HG03469 (cell line): ENCODE data around the gene PSKH1.
"Not testable (repeated sequence)": the region's sequence is repeated elsewhere in the genome, so short reads cannot be mapped to it uniquely, and the experiment has no call there.

Source experiments
- ATAC-seq: cut with Tn5 transposase; IDR thresholded peaks from one replicate; pipeline ENCODE4 v1.9.1; 2021; ENCODE audit warnings: mild to moderate bottlenecking, moderate library complexity, moderate number of reproducible peaks; ENCODE audit not compliant: unreplicated experiment

The PSKH1 gene

DNA sequence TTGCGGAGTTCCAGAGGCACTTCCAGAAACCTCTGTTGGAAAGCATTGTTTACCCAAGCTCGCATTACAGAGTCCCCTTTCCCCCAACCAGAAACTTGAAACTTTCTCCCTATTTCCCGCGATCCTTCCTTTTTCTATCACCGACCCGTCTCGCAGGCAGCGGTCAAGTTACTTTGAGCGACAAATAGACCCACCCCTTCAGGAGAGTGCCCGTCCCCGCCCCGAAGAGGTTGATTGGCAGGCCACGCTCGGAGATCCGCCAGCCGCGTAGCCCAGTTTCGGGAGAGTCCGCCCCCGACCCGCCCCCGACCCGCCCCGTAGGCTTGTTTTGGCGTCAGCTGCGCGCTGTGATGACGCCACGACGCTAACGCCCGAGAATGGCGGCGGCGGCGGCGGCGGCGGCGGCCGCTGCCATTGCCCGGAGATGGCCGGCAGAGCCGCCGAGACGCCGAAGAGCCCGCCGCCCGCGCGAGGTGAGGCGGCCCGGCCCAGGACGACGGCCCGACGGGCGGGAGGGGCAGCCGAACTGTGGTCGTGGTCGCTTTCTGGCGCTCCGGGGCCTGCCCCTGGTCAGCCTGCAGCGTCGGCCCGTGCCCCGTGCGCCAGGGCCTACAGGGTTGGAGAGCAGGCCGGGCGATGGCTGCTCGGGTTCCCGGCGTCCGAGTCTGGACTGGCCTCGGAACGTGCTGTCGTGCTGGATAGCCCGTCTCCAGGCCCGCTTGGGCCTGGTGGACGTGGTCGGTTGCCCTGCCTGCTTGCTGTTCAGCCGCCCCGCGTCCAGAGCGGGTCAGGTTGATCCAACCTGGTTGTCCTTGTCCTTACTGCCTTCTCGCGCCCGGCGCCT lies at the start of gene PSKH1:
Gene PSKH1 (plus strand): TSS at position 356 of the 844 bp plus-strand sequence. CDS start 15,496 bp downstream, outside the sequence.
- ATAC-seq = peak; percentile 46

DNA sequence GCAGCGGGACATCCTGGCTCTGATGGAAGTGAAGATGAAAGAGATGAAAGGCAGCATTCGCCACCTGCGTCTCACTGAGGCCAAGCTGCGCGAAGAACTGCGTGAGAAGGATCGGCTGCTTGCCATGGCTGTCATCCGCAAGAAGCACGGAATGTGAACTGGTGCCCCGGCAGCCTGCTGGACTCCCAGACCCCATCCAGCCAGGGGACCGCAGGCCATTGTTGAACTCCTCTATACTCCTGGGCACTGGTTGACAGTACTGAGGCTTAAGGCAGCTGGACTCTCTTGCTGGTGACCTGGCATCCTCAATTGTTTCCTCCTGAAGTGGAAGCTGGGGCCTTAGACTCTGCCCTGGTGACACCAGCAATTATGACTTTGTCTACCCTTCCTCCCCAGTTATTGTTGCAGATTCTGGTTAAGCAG lies 49.7 kb upstream of the PSKH1 start:
- ATAC-seq = no peak

DNA sequence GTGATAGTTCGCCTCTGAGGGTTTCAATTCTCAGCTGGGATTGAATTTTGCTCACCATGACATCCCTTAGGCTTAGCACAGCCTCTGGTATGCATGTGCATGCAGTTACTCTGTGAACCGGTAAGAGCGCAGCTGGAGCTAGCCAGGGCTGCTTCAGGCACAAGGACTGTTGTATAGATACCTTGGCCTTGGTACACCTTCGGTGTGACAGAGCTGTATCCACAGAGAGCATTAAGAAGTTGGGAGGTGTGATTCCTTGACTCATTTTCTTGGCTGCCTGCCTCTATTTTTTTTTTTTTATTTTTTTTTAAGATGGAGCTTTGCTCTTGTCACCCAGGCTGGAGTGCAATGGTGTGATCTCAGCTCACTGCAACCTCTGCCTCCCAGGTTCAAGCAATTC lies 48.6 kb upstream of the PSKH1 start:
- no peak for ATAC-seq

DNA sequence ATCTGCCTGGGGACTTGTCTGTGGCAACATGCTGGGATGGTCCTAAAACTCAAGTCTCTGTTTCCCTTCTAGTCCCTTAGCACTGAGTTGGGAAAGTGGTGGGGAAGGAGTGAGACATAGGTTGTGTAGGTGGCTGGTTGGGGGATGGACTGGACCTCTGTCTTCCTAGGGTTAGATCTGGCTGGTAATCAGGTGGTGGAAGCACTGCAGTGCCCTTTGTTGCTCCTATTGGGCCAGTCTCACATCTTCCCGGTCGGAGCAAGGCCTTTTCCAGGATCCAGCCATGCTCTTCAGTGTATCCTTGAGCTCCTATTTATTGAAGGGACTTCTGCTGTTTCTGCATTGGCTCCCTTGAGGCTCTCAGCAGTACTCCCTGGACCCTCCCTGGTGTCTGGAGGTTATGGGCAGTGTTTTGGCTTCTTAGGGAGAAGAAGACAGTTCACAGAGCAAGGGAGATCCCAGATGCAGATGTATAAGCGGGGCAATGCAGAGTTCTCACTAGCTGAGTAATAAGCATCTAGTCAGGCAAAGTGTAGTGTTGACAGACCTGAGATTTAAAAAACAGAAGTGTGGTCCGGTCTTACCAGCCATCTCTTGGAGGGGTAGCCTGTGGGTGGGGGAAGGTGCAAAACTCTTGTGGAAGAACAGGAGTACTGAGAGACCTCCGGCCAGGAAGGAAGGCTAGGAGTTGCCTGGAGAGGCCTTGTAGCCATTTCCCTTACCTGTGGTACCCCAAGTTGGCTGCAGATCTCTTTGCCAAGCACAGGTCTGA lies 47.6 kb upstream of the PSKH1 start:
- ATAC-seq = no peak

DNA sequence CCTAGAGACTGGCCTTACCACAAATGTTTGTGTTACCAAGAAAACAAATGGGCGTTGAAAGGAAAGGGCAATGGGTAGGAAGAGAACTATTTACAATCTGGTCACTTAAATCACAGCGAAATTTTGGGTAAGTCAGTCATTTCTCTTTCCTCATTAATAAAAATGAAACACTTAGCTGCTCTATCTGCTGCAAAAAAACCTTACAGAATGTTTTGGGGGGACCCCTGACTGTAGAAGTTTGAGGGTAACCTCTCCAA lies 47.1 kb upstream of the PSKH1 start:
- ATAC-seq = no peak

DNA sequence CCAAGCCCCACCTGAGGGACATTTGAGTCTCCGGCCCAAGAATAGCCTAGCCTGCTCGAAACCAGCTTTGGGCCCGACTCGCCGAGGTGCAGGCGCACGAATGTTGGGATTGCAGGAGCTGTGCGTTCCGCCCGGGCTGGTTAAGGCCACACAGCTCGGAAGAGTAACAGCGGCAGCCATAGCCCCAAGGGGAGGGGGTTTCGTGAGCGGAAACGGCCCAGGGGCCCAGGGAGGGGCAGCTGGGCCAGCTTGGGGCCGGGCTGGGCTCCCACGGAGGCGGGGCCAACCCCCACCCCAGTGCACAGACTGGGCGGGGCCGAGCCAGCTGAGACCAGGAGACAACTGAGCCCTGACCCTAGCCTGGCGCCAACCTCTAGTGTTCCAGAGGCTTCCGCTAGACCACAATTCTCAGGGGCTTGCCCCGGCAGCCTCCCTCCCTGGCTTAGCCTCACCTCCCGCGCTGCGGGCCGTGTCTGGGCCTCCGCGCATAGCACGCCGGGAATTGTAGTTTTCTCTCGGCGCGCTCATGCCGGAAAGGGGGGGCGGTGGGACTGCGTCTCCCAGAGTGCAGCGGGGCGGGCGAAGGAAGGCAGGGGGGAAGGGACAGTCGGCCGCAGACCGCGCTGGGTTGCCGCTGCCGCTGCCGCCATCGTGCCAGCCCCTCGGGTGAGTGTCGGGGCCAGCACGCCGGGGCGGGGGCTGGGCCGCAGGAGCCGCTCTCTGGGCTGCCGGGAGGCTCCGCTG lies 46.6 kb upstream of the PSKH1 start, which contains the start of gene NUTF2:
Gene NUTF2 (plus strand): TSS at position 614 of the 744 bp plus-strand sequence. CDS start 18,198 bp downstream, outside the sequence.
- peak; percentile 33 for ATAC-seq

DNA sequence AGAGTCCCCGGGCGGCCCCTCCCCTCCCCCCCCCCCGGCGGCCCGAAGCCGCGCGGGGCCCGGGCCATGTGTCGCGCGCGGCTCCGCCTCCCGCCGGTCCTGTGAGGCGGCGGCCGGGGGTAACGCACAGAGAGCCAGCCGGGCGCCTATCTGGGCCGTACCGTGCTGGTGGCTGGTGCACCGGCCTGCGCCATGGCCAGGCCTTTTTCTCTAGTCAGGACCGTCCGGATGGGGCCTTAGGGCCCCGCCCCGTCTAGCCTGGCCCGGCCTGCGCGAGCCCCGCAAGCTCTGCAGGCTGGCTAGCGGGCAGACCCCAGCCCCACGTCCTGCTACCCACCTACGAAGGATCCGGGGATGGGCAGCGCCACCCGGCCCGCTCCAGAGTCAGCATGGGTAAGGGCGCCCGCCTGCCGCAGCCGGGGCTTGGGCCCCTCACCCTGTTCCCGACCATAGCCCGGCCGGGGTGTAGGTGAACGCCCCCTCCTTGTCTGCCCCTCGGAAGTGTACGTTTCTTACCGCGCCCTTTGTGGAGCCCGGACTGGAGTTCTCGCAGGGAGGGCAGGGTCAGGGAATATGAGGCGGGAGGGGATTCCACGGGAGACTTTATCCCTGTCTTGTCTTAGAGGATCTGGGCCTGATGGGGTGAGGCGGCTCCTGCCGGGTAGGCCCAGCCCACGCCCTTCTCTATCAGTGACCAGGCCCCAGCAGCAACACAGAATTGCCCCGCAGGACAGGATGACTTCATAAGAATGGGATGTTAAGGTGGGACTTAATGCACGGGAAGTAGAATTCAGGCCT lies 45.8 kb upstream of the PSKH1 start, which contains the start of gene CENPT:
Gene CENPT (minus strand): TSS at position 630 of the 798 bp plus-strand sequence. CDS start 13,834 bp downstream, outside the sequence.
- peak; percentile 22 for ATAC-seq

DNA sequence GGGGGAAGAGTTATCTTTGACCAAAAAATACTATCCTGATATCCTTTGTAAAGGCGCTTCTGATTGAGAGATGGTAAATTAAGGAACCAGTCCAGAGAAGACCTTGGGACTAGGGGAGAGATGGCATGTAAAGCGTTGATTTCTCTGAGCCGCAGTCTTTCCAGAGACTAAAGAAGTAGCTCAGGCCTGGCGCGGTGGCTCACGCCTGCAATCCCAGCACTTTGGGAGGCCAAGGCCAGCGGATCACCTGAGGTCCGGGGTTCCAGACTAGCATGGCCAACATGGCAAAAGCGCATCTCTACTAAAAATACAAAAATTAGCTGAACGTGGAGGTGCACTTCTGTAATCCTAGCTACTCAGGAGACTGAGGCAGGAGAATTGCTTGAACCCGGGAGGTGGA lies 44.9 kb upstream of the PSKH1 start:
- ATAC-seq = no peak

DNA sequence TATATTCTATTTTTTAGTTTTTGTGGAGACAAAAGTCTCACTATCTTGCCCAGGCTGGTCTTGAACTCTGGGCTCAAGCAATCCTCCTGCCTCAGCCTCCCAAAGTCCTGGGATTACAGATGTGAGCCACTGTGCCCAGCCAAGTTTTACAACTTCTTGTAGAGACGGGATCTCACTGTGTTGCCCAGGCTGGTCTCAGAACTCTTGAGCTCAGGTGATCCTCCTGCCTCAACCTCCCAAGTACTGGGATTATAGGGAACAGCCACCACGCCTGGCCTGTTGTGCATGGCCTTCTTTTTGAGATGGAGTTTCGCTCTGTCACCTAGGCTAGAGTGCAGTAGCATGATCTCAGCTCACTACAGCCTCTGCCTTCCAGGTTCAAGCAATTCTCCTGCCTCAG lies 39.4 kb upstream of the PSKH1 start:
- ATAC-seq = no peak

DNA sequence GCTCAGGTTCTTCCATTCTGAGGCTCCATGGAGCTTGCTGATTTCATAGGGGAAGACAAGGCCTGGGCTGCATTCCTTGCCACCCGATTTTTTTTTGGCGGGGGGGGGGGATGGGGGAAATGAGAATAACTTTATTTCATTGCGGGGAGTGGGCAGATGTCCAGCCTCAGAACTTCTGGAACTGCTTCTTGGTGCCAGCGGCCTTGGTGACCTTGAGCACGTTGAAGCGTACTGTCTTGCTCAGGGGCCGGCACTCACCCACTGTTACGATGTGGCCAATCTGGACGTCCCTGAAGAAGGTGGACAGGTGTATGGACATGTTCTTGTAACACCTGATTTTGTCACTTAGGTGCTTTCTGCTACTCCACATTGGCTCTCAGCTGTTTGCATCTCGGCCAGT lies 37.3 kb upstream of the PSKH1 start:
- no peak for ATAC-seq

DNA sequence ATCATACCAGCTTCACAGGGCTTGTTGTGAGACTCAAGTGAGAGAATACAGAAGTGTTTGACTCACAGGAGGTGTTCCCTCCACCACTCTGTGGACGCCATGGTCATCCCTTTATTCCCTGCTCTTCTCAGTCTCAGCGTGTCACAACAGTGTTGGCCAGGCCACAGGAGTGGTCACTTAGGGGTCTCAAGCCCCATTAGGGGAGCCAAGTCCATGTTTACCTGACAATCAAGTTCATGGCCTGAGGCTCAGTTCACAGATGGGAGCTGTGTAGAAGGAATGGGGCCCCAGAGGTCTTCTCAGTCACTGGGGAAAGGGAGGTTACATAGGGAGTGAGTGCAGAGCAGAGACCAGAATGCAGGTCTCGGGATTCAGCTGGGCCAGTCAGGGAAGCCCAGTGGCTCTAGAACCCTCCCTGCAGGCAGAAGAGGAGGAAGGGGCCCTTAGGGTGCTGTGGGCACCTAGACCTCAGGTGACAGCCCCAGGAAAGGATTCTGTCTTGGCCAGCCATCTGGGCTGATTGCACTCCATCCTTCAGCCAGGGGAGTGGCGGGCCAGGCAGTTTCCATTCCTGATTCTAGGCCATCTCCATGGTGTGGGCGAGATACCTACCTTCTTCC lies 36.0 kb upstream of the PSKH1 start:
- no peak for ATAC-seq

DNA sequence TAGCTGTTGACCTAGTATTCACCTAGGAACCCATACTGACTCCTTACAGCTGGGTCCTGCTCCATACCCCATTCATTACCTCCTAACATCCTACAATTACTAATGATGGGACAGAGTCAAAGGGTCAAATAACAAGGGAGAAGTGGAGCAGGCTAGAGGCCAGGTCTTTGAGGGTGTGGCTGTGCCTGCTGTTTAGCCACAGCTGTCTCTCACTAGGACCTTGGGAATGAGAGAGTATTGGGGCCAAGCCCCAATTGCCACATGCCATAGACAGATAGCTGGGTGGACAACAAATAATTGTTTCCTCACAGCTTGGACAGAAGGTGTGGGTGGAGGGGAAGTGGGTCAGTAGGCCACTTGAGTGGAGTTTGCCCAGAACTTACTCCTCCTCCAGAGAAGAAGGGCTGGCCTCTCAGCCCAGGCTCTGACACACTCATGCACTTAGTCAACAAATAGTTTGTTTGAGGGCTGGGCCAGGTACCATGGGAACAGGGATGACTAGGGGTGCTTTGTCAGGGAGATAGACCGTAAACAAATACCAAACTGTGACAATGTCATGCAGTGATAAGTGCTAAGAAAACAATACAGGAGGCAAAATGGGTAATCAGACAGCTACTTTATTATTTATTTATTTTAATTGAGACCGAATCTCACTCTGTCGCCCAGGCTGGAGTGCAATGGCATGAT lies 35.4 kb upstream of the PSKH1 start:
- no peak for ATAC-seq

DNA sequence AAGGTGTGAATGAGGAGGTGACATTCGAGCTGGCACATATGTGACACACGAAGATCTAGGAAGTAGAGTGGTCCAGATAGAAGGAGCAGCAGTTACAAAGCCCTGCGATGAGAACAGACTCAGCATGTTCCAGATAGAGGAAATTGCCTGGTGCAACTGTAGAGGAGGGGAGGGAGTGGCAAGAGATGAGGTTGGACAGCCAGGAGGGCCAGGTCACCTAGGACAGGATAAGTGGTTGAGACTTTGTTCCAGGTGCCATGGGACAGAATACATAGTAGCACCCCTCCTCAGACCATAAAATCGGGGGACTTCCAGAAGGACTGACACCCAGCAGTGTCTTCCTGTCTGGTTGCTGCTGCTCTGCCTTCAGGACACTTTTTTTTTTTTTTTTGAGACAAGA lies 34.6 kb upstream of the PSKH1 start:
- no peak for ATAC-seq

DNA sequence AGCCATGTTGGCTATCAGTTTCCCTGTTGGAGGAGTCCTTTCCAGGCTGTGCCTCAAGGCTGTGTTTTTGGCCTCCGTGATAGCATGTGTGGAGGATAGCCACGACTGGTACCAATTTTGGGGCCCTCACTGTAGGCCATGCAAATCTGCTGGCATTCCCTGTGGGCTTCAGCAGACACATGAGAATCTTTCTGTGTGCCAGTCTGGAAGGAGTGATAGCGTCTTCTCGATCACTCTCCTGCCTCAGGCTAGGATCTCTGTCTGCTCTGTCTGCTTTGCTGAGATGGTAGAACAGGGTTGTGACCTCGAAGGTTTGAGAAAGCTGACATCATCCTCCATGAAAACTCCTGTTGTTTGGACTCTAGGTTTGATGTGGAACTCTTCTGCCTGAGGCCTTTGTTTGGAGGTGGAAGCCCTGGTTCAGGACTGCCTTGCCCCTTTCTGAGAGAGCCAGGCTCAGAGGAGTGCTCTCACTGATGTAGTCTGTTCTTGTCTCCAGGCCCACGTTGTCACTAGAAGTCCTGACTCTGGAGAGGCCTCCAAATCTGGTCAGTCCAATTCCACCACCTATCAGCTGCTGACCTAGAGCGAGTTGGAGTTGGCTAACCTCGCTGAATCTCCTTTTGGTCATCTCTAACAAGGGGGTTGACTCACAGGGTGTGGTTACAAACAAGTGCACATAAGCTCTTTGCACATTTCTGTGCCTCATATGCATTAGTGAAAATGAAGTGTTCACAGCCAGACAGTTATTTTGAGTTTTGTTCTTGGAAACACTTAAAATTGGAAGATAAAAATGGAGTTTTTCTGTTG lies 32.3 kb upstream of the PSKH1 start:
- no peak for ATAC-seq

DNA sequence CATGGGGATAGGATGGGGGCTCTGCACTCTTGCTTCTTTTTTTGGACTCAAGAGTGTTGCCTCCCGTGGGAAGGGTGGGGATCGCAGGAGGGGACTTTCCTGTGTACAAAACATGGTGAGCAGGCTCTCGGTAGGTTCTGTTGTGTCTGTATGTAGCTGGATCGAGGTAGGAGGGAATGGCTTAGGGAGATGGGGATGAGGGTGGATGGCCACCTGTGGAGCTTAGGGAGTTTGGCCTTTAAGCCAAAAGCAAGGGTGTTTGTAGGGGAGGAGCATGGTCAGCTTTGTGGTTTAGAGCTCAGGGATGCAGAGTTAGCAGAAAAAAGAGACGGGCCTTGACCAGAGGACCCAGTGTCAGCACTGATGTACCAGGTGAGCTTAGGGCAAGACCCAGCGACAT lies 31.2 kb upstream of the PSKH1 start:
- no peak for ATAC-seq

DNA sequence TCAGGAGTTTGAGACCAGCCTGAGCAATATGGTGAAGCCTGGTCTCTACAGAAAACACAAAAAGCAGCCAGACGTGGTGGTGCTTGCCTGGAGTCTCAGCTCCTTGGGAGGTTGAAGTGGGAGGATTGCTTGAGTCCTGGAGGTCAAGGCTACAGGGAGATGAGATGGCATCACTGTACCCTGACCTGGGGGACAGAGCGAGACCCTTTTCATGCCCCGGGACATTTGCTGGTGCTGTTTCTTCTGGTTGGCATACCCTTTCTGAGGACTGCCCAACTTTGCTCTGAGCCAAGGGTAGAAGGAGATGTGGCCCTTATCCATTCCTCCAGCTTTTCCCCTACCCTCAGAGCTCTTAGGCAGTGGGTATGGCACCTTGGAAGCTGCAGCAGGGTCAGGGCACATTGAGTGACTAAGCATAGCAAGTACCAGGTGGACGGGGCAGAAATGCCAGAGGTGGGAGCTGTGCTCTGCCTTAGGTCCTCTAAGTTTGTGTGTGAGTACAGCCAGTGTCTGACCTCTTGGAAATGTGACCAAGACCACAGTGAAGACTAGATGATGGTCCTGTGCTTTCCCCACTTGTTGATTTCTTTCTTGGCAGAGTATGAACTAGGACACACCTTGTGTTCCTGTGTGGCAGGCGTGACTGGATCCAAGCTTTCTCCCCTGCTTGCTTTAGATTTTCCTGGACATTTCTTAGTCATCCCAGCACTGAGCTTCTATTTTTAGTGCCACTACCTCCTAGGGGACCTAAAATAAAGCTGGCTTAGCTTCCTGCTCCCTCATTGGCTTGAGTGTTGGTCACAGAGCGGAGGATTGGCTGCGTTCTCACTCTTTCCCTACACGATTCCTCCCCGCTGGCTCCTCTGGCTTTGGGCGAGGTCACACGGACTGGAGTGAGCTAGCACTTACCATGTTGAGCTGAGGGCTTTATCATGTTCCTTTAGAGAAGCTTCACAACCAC lies 30.2 kb upstream of the PSKH1 start:
- no peak for ATAC-seq

DNA sequence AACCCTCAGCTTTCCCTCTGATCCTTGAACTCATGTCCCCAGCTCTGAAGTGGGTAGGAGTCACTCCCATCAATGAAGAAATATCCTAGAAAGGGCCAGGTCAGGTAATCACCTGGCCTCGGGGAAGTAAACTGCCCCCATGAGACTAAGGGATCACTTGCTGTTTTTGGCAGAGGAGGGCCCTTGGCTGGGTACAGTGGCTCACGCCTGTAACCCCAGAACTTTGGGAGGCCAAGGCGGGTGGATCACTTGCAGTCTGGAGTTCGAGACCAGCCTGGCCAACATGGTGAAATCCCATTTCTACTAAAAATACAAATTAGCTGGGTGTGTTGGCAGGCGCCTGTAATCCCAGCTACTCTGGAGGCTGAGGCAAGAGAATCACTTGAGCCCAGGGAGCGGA lies 29.0 kb upstream of the PSKH1 start:
- not testable (repeated sequence) for ATAC-seq

DNA sequence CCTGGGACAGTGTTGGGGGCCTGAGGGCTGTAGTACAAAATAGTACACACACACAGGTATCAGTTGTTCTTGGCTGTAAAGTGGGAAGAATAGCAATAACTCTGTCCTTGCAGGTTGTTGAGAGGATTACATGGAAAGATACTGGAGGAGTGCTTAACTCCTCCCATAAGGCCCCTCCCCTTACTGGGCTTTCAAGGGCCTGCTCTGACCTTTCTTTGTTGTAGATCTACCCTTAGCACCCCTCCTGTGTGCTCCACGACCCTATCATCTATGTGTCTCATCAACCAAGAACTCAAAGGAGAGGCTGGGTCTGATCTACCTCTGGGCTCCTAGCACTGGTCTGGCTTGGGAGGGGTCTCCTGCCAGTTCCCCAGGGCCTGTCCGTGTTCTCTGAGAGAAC lies 28.5 kb upstream of the PSKH1 start:
- ATAC-seq = no peak
